NK-92 treated with Interleukin-12 subunit alpha and Interleukin-12 subunit beta, amount 100 ng/mL, for 24 hours (cell line): Measurements from ENCODE around the gene TCAP.

Experiments
- DNase-seq: peaks from one replicate; lab custom pipeline; 2025; lab: John Stamatoyannopoulos, UW

TCAP gene

DNA sequence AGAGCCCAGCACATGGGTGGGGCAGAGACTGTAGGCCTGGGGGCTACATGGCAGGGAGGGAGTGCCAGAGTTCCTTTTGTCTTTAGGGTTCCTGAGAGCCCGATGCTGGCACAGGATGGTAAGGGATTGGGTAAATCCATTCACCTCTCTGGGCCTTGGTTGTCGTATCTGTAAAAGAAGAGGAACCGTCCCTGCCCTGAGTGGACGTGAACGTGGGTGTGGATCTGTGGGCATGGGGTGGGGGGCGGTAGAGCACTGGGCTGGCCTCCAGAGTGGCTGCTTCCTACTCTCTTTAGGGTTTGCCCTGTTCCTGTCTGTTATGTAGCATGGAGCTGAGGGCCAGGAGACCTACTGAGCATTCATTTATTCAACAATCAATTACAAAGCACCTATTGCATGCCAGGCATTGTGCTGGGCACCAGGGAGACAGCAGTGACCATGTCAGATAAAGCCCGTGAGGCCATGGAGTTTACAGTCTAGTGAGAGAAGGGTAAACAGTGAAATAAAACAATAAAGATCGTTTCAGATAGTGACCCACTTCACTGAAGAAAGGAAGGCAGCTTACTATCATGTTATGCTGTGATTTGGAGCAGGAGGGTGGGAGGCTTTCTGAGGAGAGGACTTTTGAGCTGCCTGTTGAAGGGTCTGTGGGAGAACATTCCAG lies 13.1 kb upstream of the TCAP start:
- no peak for DNase-seq

- no peak for DNase-seq
These were observed 12.4 kb upstream of the TCAP start for GRCh38 chr17:39652587-39653315.

DNA sequence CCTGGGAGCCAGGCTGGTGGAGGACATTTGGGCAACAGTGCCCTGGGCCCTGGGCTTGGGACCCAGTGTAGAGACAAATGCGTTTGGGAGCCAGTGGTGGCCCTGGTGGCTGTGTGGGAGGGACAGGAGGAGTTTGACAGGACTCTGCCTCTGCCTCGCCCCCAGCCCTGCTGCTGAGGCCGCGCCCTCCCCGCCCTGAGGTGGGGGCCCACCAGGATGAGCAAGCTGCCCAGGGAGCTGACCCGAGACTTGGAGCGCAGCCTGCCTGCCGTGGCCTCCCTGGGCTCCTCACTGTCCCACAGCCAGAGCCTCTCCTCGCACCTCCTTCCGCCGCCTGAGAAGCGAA lies 11.9 kb upstream of the TCAP start:
- no peak for DNase-seq

DNA sequence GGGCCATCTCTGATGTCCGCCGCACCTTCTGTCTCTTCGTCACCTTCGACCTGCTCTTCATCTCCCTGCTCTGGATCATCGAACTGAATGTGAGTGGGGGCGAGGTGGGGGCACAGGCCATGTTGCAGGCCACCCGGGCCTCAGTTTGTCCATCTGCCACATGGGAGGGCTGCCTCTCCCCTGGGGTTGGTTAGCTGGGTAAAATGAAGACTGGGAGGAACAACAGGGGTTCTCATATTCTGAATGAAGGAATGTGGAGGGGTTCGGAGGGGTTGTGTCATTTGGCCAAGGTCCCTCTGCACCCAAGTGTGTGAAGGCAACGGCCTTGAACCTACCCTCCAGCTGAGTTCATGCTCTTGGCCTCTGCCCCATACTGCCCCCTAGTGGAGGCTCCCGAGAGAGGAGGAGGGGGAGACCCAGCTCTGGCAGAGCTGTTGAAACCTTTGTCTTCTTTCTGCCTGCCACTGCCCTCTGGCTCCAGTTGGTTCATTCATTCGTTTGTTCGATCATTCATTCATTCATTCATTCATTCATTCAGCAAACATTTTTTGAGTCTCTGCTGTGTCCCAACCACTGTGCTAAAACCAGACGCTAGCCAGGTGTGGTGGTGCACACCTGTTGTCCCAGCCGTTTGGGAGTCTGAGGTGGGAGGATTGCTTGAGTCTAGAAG lies 11.4 kb upstream of the TCAP start:
- peak; percentile 56 for DNase-seq

- DNase-seq = no peak
These were observed 10.0 kb upstream of the TCAP start for GRCh38 chr17:39655105-39655504.

DNA sequence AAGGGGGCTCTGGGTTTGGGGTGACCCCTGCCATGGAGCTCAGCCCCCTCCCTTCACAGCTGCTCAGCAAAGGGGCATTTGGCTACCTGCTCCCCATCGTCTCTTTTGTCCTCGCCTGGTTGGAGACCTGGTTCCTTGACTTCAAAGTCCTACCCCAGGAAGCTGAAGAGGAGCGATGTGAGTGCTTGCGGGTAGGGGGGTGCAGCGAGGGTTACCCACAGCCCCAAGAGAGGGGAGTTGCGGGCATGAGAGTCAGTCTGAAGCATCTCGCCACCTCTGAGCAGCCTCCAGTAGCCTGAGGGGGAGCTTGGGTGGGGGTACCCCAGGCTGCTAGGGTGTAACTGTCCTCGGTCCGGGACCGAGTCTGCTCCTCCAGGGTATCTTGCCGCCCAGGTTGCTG lies 6.8 kb upstream of the TCAP start:
- no peak for DNase-seq

- DNase-seq = no peak
These were observed 6.4 kb upstream of the TCAP start for GRCh38 chr17:39658760-39659159.

DNA sequence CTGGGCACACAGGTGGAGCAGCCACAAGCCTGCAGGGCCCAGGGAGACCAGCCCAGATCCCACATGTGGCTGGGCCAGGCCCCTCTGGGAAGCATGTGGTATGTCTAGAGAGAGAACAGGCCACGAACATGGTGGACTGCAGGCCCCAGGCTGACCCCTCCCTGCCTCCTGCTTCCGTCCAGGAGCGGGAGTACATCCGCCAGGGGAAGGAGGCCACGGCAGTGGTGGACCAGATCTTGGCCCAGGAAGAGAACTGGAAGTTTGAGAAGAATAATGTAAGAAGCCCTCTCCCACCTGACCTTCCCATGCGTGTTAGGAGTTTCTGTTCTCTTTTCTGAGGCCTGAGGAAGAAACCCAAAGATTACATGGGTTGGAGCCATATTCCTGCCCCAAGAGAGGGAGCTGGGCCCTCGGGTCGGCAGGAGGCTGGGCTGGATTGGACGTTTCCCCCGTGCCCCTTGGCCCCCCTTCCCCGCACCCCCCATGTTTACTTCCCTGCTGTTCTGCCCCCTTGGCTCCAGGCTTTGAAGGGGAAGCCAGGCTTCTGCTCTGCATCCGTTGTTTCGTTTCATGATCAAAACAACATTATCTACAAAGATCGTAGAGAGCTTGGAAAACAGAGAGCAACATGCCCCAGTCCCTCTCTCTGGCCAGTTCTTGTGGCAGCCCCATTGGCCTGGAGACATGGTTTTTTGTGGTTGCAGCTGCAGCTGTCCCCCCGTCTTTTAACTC lies 5.7 kb upstream of the TCAP start:
- no peak for DNase-seq

DNA sequence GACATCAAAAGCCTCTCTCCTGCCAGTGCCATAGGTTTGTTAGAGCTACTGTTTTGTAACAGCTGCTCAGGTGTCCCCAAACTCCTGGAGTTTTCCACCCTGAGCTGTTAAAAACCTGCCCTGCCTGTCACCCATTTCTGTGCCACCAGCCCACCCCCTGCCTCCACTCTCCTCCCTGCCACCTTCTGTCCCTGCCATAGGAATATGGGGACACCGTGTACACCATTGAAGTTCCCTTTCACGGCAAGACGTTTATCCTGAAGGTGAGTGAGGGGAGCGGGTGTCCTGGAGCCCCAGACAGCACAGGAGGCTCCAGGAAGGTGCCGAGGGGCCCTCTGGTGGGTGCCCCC lies 5.2 kb upstream of the TCAP start:
- no peak for DNase-seq

DNA sequence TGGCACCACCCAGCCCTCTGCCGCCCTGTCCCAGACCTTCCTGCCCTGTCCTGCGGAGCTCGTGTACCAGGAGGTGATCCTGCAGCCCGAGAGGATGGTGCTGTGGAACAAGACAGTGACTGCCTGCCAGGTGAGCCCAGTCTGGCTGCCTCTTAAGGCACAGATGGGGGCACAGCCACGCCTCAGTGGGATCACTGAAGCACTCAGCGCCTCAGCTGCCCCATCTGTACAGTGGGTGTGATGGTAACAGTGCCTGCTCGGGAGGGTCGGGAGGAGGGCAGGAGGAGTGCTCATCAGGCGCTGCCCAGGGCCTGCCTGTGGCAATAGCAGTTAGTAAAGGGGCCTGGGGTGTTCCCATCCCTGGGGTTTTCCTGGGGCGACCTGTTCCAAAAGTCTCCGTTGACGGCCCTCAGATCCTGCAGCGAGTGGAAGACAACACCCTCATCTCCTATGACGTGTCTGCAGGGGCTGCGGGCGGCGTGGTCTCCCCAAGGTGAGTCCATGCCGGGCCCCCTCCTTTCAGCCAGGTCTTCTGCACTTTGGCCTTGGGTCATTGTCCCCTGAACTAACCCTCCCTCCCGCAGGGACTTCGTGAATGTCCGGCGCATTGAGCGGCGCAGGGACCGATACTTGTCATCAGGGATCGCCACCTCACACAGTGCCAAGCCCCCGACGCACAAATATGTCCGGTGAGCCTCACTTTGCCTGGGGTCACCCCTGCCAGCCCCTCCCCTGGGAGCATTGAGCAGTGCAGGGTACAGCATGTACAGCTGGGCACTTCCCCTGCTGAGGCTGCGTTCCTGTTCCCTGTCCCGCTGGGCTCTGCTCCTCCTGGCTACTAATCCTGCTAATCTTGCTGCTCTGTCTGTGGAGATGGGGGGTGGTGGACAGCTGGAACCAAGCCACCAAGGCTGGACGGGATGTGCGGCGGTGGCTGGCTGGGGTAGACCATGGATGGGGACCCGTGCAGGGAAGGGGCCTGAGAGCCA lies 4.5 kb upstream of the TCAP start:
- DNase-seq = no peak

DNA sequence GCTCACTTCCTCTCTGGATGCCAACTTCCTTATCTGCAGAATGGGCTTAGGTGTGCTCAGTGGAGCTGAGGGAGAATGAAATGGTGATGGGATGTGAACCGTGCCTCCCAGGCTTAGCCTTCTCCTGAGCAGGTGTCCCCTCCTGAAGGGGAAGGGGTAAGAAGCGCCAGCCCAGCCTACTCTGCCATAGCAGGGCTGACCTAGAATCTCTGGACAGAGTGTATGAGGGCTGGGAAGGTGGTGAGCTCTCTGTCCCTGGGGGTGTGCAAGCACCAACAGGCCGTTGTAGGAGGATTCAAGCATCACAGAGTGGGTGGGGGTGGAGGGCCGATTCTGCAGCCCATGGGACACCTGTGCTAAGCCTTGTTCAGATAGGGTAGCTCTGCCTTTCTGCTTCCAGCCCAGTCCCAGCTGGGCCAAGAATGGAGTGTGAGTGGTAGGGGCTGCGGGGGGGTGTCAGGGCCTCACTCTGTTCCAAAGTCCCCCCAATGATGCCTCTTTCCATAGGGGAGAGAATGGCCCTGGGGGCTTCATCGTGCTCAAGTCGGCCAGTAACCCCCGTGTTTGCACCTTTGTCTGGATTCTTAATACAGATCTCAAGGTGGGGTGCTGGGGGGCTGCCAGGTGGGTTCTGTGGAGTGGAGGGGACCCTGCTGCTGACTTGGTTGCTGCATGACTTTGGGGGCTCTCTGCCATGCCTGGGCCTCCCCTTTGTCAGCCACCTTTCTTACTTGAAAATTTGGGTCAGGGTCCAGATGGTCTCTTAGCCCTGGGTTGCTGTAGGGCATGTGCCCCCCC lies 3.2 kb upstream of the TCAP start:
- no peak for DNase-seq

GRCh38 chr17:39662551-39663339 lies 2.4 kb upstream of the TCAP start:
- DNase-seq = no peak

DNA sequence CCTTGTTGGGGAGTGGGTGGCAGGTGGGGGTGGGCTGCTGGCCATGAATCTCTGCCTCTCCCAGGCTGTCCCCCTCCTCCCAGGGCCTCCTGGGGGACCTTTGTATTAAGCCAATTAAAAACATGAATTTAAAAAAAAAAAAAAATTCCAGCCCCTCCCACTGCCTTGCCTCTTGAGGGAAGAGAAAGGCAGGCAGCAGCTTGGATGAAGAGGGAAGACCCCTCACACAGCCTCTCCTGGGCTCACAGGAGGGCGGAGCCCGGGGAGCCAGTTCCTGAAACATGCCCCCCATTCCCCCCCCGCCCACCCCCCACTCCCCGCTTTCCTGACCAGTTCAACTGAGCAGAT lies 1.8 kb upstream of the TCAP start:
- no peak for DNase-seq

DNA sequence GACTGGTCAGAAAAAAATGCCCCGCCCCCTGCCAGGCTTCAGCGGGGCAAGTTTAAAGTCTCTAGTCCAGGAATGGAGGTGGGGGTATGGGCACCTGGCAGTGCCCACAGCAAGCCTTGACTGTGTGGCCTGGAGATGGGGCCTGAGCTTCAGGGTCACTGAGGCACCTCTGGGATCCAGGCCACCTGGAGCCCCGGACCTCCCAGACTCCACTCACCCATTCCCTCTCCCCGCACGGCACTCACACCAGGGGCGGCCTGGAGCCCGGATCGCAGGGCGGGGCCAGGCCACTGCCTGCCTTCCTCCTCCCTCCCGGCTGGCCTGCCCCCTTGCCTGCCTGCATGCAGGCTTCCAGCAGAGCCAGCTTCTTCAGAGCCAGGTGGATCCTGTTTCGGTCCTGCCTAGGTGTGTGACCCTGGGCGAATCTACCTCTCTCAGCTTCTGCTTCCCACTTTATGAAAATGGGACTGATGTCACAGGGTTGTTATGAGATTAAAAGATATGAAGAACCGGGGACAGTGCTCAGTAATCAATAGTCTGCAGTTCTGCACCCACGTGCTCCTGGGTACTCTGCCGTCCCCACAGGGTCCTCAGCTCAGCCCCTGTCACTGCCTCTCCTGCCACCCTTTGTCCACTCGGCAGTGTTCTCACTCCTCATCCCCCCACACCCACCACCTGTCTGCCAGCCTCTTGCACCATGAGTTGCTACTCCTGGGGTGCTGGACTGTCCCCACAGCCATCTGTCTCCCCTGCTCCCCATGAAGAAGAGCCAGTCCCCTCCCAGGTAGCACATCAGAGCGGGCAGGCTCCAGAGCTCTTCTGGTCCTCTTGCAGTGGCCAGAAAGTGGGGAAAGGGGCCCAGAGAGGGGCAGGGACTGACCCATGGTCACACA lies 1.2 kb upstream of the TCAP start:
- DNase-seq = no peak

- DNase-seq = no peak
These were observed 584 bp downstream of the TCAP start for GRCh38 chr17:39665642-39666224.

DNA sequence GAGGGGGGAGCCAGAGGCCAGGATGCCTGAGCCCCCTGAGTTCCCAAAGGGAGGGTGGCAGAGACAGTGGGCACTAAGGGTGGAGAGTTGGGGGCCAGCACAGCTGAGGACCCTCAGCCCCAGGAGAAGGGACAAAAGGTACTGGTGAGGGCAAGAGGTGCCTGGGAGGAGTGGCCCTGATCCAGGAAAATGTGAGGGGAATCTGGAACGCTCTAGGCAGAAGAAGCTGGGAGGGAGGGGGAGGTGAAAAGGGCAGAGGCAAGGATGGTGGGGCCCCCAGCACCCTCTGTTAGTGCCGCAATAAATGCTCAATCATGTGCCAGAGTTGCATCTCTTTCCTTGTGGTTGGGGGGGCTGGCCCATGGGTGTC lies 1.1 kb downstream of the TCAP start:
- DNase-seq = no peak

GRCh38 chr17:39666601-39667261 lies 1.6 kb downstream of the TCAP start:
- no peak for DNase-seq

- no peak for DNase-seq
These were observed 2.3 kb downstream of the TCAP start for GRCh38 chr17:39667262-39667944.
